Ectodermal cell (in vitro differentiated cells): Measurements from ENCODE around the gene PROS1.
"Not testable (repeated sequence)": the region's sequence is repeated elsewhere in the genome, so short reads cannot be mapped to it uniquely, and the experiment has no call there.

ENCODE experiments used
- H3K27ac ChIP-seq: 2 replicates; pipeline ENCODE4 v1.7.0; 2013; ENCODE audit warnings: mild to moderate bottlenecking, low read depth, low read length; ENCODE audit not compliant: insufficient read depth, poor library complexity, severe bottlenecking
- H3K27me3 ChIP-seq: 2 replicates; pipeline ENCODE4 v1.7.0; 2013; ENCODE audit warnings: mild to moderate bottlenecking, low read length; ENCODE audit not compliant: insufficient read depth, control insufficient read depth, poor library complexity, severe bottlenecking
- H3K36me3 ChIP-seq: one replicate; pipeline ENCODE4 v1.7.0; 2013; ENCODE audit warnings: low read length; ENCODE audit not compliant: control insufficient read depth, insufficient read depth
- H3K4me1 ChIP-seq: one replicate; pipeline ENCODE4 v1.7.0; 2013; ENCODE audit warnings: low read length; ENCODE audit not compliant: control insufficient read depth, insufficient read depth
- H3K4me3 ChIP-seq: 2 replicates; pipeline ENCODE4 v1.7.0; 2013; ENCODE audit warnings: low read depth, low read length, control low read depth; ENCODE audit not compliant: insufficient read depth
- H3K9me3 ChIP-seq: 2 replicates; pipeline ENCODE4 v1.7.0; 2013; ENCODE audit warnings: mild to moderate bottlenecking, low read length, moderate library complexity; ENCODE audit not compliant: control insufficient read depth
- WGBS, 2 experiments: methylation state at CpG; one replicate each; pipeline ENCODE4 v1.1.7; 2013; ENCODE audit warnings: missing lambda C conversion rate in 2 of 2; 5-methylcytosine and 5-hydroxymethylcytosine counted together

Gene PROS1

GRCh38 chr3:93907132-93907531 lies 66.6 kb downstream of the PROS1 start:
- WGBS, 2 experiments = 59 to 80% methylated on average over 1 of the region's 1 CpG
- no peaks in the 10 kb centered on the region for H3K36me3 ChIP-seq
- H3K4me1 ChIP-seq = no peaks in the 10 kb centered on the region
- H3K27ac ChIP-seq = no peak overlapping the region
- peaks cover 6% of the 10 kb centered on the region for H3K9me3 ChIP-seq
- no peak overlapping the region for H3K4me3 ChIP-seq
- H3K27me3 ChIP-seq = no peaks in the 10 kb centered on the region

DNA sequence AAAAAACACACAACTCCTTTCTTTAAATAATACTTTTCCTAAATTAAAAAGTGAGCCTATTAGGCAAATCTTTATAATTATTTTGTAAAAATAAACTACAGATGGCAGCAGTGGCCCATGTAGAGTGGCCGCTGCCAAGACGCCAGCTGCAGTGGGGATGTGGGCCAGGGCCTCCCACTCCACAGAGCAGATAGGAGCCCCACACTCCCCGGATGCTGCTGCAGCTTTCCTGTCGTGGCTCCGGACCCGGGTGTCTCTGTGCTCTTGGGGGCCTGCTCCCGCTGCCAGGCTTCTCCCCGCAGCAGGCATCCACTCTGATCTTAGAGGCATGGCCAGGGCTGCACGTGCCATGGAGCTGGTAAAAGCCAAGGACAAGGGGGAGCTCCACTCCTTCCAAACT lies 67.5 kb downstream of the PROS1 start:
- Histone ChIP-seq H3K27ac (no peak overlapping the region), H3K4me1 (no peaks in the 10 kb centered on the region), H3K4me3 (no peak overlapping the region), H3K9me3 (peaks cover 6% of the 10 kb centered on the region), H3K36me3 (no peaks in the 10 kb centered on the region), H3K27me3 (no peaks in the 10 kb centered on the region)
- 86 to 87% methylated on average over 9 of the region's 9 CpGs for WGBS, 2 experiments

DNA sequence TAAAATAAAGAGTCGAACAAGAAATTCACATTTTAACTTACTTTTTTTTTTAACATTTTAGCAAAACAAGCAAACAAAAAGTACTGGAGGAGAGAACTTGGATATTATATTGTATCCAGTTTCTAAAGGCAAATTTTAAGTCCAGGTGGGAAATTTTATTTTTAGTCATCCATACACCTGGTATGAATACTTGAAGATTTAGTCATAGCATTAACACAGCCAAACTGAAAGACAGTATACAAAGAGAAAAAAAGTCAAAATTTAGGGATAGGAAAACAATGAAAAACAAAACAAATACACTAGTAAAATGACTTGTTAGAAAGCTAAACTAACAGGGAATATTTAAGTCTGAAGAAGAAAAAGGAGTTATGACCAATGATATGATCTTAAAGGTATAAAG lies 69.1 kb downstream of the PROS1 start:
- Histone ChIP-seq H3K4me3 (no peak overlapping the region), H3K27ac (no peak overlapping the region)
- WGBS, 2 experiments = no CpG with 5 or more reads among the region's 1 CpG

DNA sequence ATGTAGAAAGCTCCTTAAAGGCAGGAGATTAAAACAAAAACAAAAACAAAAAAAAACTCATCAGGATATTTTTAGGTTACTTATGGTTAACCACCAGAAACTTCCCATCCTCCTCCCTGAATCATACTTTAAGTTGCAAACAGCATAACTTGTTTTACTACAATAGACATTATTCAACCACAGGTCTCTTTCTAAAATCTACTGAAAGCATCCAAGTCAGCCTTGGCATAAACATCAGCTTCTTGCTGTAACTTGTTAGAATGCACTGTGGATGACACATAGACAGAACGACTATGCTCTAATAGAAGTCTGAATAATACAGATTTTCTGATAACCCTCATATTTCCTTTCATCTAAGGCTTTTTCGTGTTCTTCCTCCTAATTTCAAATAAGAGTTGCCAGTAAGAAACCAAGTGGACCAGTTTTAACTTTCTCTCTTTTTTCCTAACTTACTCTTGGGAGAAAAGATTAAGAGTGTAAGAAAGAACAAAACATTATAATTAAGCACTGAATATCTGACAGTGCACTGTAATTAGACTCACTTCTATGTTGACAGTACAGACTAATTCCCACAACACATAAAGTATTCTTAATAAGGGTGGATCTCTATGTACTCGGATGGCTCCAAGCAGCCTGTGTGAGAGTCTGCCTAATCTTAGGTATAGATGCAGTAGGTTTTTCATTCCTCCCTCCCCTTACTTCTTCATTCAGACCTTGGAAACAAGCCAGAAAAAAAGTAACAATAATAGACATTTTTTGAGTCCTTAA lies 95.3 kb downstream of the PROS1 start:
- H3K9me3 ChIP-seq, H3K4me3 ChIP-seq, H3K36me3 ChIP-seq, H3K4me1 ChIP-seq, H3K27ac ChIP-seq, H3K27me3 ChIP-seq: not testable (repeated sequence)
- 46 to 68% methylated on average over 2 of the region's 3 CpGs for WGBS, 2 experiments

More for the DNA sequence above, 69.1 kb downstream of the PROS1 start:
- no peaks in the 10 kb centered on the region for H3K4me1 ChIP-seq
- no peaks in the 10 kb centered on the region for H3K27me3 ChIP-seq
- H3K9me3 ChIP-seq = peaks cover 3% of the 10 kb centered on the region
- H3K36me3 ChIP-seq = no peaks in the 10 kb centered on the region

GRCh38 chr3:93877427-93877826 lies 96.3 kb downstream of the PROS1 start:
- H3K36me3 ChIP-seq, H3K4me1 ChIP-seq, H3K4me3 ChIP-seq, H3K27ac ChIP-seq, H3K27me3 ChIP-seq, H3K9me3 ChIP-seq: not testable (repeated sequence)
- 74 to 78% methylated on average over 3 to 4 of the region's 4 CpGs for WGBS, 2 experiments

DNA sequence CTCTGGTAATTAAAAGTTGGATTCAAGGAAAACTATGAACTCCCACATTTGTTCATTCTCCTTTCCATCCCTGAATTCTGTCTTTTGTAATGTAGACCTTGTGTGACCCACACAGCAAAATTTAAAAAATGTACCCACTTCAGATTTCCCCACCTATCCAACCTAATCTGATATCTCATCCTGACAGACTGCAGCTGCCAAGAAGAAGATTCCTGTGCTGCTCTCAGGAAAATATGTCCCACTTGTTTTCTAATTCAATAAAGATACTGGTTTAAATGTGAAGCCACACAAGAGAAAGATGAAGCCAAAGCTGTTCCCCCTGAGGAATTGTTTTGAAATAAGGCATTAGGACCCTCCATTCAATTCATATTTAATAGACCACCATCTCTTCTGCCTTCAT lies 100.3 kb downstream of the PROS1 start:
- H3K27ac ChIP-seq, H3K36me3 ChIP-seq, H3K9me3 ChIP-seq, H3K4me3 ChIP-seq, H3K4me1 ChIP-seq, H3K27me3 ChIP-seq: not testable (repeated sequence)

DNA sequence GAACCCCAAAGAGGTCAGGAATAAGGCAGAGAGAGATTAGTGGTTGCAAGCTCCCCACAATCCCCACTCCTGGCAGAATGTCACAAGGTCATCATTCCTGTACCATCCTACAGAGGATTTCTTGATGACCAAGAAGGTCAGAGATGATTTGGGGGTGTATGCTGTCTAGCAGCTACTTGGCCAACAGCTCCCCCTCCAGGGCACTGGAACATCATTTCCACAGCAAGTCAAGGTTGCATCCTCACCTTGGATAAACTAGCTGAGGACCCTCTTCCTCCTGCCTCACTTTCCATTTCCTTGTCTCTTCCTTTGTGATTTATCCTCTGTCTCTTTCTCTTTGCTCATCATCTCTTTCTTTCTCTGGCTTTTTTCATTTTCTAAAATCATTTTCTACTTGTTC lies 106.3 kb downstream of the PROS1 start:
- peaks cover 14% of the 10 kb centered on the region for H3K9me3 ChIP-seq
- H3K27ac ChIP-seq = no peak overlapping the region
- no peaks in the 10 kb centered on the region for H3K4me1 ChIP-seq
- no peaks in the 10 kb centered on the region for H3K27me3 ChIP-seq
- no peaks in the 10 kb centered on the region for H3K36me3 ChIP-seq
- no peak overlapping the region for H3K4me3 ChIP-seq

DNA sequence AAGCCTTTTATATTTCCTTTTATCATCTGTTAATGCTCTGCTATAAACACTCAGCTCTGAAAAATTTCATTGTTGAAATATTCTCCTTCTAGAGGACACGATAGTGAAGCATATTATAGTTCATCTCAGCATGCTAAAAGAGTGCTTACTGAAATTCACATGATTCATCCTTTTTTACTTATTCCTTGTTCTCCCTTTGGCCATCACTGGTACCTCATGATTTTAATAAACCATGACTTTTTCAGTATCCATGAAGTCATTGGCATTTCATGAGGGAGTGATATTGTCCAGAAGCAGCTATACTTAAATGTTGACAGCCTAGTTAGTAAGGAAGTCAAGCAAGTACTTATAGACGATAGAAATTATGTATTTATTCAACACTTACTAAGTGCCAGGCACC lies 112.7 kb downstream of the PROS1 start:
- Histone ChIP-seq H3K4me3 (no peak overlapping the region), H3K36me3 (no peaks in the 10 kb centered on the region), H3K9me3 (peaks cover 21% of the 10 kb centered on the region), H3K4me1 (no peaks in the 10 kb centered on the region), H3K27me3 (no peaks in the 10 kb centered on the region), H3K27ac (no peak overlapping the region)
- 60 to 73% methylated on average over 1 of the region's 2 CpGs for whole genome bisulfite sequencing, 2 experiments

DNA sequence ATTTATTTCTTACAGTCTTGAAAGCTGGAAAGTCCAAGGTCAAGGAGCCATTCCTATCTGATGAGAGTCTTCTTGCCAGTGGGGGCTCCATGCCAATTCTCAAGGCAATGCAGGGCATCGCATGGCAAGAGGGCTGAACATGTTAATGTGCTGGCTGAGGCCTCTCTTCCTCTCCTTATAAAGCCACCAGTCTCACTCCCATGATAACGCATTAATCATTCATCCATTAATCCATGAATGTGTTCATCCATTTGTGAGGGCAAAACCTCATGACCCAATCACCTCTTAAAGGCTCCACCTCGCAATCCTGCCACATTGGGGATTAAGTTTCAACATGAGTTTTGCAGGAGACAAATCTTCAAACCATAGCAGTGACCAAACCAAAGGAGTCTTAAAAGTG lies 118.3 kb downstream of the PROS1 start:
- Histone ChIP-seq H3K9me3 (peaks cover 3% of the 10 kb centered on the region), H3K27ac (no peak overlapping the region), H3K4me3 (no peak overlapping the region), H3K27me3 (no peaks in the 10 kb centered on the region), H3K4me1 (no peaks in the 10 kb centered on the region), H3K36me3 (no peaks in the 10 kb centered on the region)
- WGBS, 2 experiments = 60 to 67% methylated on average over 3 of the region's 3 CpGs

DNA sequence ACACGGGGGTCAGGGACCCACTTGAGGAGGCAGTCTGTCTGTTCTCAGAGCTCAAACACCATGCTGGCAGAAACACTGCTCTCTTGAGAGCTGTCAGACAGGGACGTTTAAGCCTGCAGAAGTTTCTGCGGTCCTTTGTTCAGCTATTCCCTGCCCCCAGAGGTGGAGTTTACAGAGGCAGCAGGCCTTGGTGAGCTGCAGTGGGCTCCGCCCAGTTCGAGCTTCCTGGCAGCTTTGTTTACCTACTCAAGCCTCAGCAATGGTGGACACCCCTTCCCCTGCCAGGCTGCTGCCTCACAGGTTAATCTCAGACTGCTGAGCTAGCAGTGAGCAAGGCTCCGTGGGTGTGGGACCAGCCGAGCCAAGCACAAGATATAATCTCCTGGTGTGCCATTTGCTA lies 121.5 kb downstream of the PROS1 start:
- not testable (repeated sequence) for H3K4me3 ChIP-seq, H3K4me1 ChIP-seq, H3K9me3 ChIP-seq, H3K27ac ChIP-seq, H3K27me3 ChIP-seq, H3K36me3 ChIP-seq
- WGBS, 2 experiments = 81 to 83% methylated on average over 7 of the region's 7 CpGs

DNA sequence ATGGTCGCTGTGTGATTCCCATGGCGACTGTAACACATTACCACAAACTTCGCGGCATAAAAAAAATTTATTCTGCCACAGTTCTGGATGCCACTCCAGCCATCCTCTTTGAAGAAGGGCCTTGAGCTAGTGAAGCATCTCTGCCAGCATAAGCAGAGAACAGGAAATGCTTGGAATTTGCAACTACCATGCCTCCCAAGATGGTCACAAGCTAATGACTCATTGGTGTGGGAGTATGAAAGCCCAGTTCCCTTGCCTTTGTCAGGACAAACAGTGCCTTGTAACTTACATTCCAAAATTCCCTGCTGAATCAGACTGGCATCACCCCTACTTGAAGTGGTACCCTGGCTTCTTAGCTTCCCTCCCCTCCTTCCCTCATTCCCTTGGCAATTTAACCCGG lies 129.7 kb downstream of the PROS1 start:
- H3K4me1 ChIP-seq = no peaks in the 10 kb centered on the region
- no peaks in the 10 kb centered on the region for H3K27me3 ChIP-seq
- H3K9me3 ChIP-seq = no peaks in the 10 kb centered on the region
- H3K27ac ChIP-seq = no peak overlapping the region
- WGBS, 2 experiments = 74 to 78% methylated on average over 5 of the region's 5 CpGs
- no peaks in the 10 kb centered on the region for H3K36me3 ChIP-seq
- no peak overlapping the region for H3K4me3 ChIP-seq
